A549 (cell line): ENCODE measurements around the gene CCDC183. TPM values are rescaled to one million over a fixed set of nuclear protein-coding genes. Genes with fewer than 3 reads are reported as not detected.
"Not testable (repeated sequence)": the region's sequence is repeated elsewhere in the genome, so short reads cannot be mapped to it uniquely, and the experiment has no call there.

Experiments
- ATAC-seq, 2 experiments: fragments of 200-7000 bp in 1 of 2; fragments of >200 bp in 1 of 2; cut with Nextera tagmentation in 1 of 2; cut with Tn5 transposase in 1 of 2; 3 replicates each; pipeline versions ENCODE4 v1.8.0 to v1.9.1; 2018 to 2020; ENCODE audit warnings: mild to moderate bottlenecking in 1 of 2, moderate library complexity in 1 of 2
- CTCF ChIA-PET: fragments of 300-600 bp; sonication (Branson Sonifier 250); formaldehyde crosslinking; extraction: SDS; loops from one replicate; lab custom pipeline; 2021; ENCODE audit warnings: antibody characterized with exemption, inconsistent platforms; lab: Yijun Ruan, JAX
- POLR2A ChIA-PET: fragments of 350-600 bp; formaldehyde crosslinking; extraction: SDS; loops from one replicate; lab custom pipeline; 2021; ENCODE audit warnings: antibody characterized with exemption, inconsistent platforms; lab: Yijun Ruan, JAX
- DNase-seq, 2 experiments: peaks; one replicate each; pipeline versions ENCODE4 v3.0.0 to v3.0.0-alpha.2; 2011 to 2016; ENCODE audit warnings: low read depth in 1 of 2, low spot score in 1 of 2
- FAIRE-seq: peaks from 2 replicates; lab custom pipeline; 2011; peaks lifted over from hg19 to GRCh38; lab: Jason Lieb, UNC
- H3K27ac ChIP-seq, 2 experiments: fragments of >200 bp; sonication (Bioruptor Twin); formaldehyde crosslinking; 3 replicates each; pipeline ENCODE4 v1.5.1; 2016 to 2017
- H3K4me1 ChIP-seq: fragments of >200 bp; sonication (Bioruptor Twin); formaldehyde crosslinking; 3 replicates; pipeline ENCODE4 v1.6.1; 2016
- H3K4me2 ChIP-seq: fragments of >200 bp; sonication (Bioruptor Twin); formaldehyde crosslinking; 3 replicates; pipeline ENCODE4 v1.6.1; 2016
- H3K4me3 ChIP-seq: fragments of >200 bp; sonication (Bioruptor Twin); formaldehyde crosslinking; 3 replicates; pipeline ENCODE4 v1.5.1; 2016
- H3K9me3 ChIP-seq: fragments of >200 bp; sonication (Bioruptor Twin); formaldehyde crosslinking; 3 replicates; pipeline ENCODE4 v1.6.1; 2016
- EHMT2 ChIP-seq: fragments of 200-600 bp; sonication (generic); IDR thresholded peaks from 2 replicates; pipeline ENCODE4 v1.6.1; 2016; ENCODE audit warnings: antibody characterized with exemption, low read depth, mild to moderate bottlenecking, moderate library complexity
- FOSB ChIP-seq: fragments of 250-450 bp; sonication (Bioruptor Pico); IDR thresholded peaks from 2 replicates; pipeline ENCODE4 v1.5.0; 2020; ENCODE audit warnings: mild to moderate bottlenecking, moderate library complexity
- JUN ChIP-seq, 2 experiments: fragments of >200 bp; sonication (Bioruptor Twin); formaldehyde crosslinking; IDR thresholded peaks; 2 replicates in 1 of 2; 3 replicates in 1 of 2; pipeline ENCODE4 v1.6.1; 2016 to 2017
- MAX ChIP-seq: IDR thresholded peaks from 2 replicates; pipeline ENCODE4 v1.6.1; 2012
- MAZ ChIP-seq: fragments of 150-350 bp; IDR thresholded peaks from 2 replicates; pipeline ENCODE4 v1.6.1; 2014; ENCODE audit warnings: antibody characterized with exemption, low read depth, low read length, borderline replicate concordance
- NPAS2 ChIP-seq: fragments of 250-450 bp; sonication (Bioruptor Pico); IDR thresholded peaks from 2 replicates; pipeline ENCODE4 v1.8.0; 2022; ENCODE audit warnings: mild to moderate bottlenecking, moderate library complexity, borderline replicate concordance
- PBX3 ChIP-seq: IDR thresholded peaks from 2 replicates; pipeline ENCODE4 v1.6.1; 2012
- POLR2AphosphoS2 ChIP-seq: conservative IDR thresholded peaks from 2 replicates; pipeline ENCODE4 v1.6.1; 2012; ENCODE audit warnings: low read length, improper control_type of control experiment, inconsistent platforms
- SREBF2 ChIP-seq: fragments of 450-650 bp; IDR thresholded peaks from 2 replicates; pipeline ENCODE4 v1.6.1; 2014; ENCODE audit warnings: mild to moderate bottlenecking, moderate library complexity
- WGBS: methylation state at CpG from one replicate; pipeline ENCODE4 v1.1.6; 2017; ENCODE audit errors: missing lambda C conversion rate; 5-methylcytosine and 5-hydroxymethylcytosine counted together
- polyA plus RNA-seq, 4 experiments: library from polyadenylated mRNA; depleted of rRNA in 3 of 4; stranded (reverse); fragments of >200 nt; fragmentation: RNase III in 1 of 4; extraction: RNeasy Plus Mini Kit Qiagen cat#74134 plus additional on column Dnase treatment in 1 of 4; gene quantifications; 2 replicates in 3 of 4; 3 replicates in 1 of 4; pipeline ENCODE4 v1.2.3, GENCODE V29; 2011 to 2017

Gene CCDC183
- polyA plus RNA-seq, 2 of the 4 experiments (the other 2 are of a cell fraction), result 0.90 to 1.4 TPM

DNA sequence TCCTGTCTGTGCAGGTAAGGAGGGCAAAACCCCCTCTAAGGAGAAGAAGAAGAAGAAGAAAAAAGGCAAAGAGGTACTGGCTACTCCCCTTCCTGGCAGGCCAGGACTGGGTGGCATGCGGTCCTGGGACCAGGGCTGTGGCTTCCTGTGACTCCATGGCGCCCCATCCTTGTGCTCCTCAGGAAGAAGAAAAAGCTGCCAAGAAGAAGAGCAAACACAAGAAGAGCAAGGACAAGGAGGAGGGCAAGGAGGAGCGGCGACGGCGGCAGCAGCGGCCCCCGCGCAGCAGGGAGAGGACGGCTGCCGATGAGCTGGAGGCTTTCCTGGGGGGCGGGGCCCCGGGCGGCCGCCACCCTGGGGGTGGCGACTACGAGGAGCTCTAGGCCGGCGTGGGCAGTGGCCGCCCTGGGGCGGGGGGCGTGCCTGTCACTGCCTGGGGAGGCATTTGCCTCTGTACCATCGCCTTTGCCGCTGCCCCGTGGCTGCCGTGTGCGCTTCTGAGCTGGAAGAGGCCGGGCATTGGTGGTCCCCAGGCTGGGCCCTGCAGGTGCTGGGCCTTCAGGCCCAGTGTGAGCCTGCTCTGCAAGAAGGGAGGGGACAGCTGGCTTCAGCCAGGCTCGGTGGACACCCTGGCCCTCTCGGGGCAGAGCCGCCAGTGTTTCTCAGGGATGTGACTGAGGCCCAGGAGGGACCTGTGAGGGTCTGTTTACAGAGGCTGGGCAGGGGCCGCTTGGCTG is 44.2 kb downstream of the CCDC183 start:
- no peak overlapping the region for H3K4me3 ChIP-seq
- DNase-seq (no peak), FAIRE-seq (no peak), ATAC-seq (no peak; a peak in 1 of 6 replicates)
- peaks cover 56% of the 10 kb centered on the region for H3K4me1 ChIP-seq
- TF ChIP-seq PBX3 (no peak; the same call in 1 of the 2 replicates), EHMT2 (no peak), SREBF2 (no peak), MAZ (no peak), MAX (0 out of 2 replicates have a peak, but pooled peaks have one; percentile 14), NPAS2 (CRISPR knock-in tag) (no peak)
- no peaks in the 10 kb centered on the region for H3K9me3 ChIP-seq
- 59% methylated on average over 23 of the region's 32 CpGs for whole genome bisulfite sequencing
- peak overlapping the region in 1 of 2 experiments; percentile 90; a peak in 3 of 6 replicates for H3K27ac ChIP-seq
- CTCF ChIA-PET, result interaction anchor here (1.0 to 4.7 kb wide), 10 partner anchors 8 to 195 kb away, joined by 3 to 30 read pairs (median 4); no protein-coding TSS in a partner anchor
- H3K4me2 ChIP-seq, result peak overlapping the region; percentile 77
- POLR2A ChIA-PET, result interaction anchor here (0.6 to 1.0 kb wide), 2 partner anchors 20 to 33 kb away, joined by 3 read pairs; no protein-coding TSS in a partner anchor

DNA sequence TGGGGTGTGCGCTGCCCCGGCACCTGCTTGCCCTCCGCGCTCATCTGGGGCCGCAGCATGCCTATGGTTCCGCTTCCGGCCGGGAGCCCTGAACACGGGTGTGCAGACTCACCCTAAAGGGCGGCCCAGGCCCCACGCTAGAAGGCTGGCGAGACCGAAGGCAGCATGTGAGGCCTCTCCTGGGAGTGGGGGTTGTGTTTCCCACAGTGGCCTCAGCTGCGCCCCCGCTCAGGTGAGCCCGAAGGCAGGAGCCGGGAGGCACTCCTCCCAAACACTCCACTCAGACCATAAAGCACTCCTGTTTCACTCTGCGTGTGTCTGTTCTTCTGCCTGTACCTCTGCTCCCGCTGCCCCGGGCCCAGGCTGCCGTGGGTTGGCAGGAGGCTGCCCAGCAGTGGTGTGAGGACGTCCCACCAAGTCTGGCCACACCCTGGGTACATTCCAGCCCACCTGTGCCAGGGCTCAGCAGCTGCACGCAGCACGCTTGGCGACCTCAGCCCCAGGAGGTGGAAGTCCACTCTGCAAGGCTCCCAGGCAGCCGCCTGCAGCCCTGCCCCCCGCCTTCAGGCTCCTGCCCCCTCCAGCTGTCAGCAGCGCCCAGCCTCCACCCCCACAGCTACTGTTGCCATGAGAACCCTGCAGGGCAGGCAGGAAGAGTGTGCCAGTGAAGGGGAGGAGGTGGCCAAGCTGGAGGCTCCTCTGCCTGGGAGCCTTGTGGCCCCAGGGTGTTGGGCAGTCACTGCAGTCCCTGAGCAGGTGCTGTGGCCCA is 44.9 kb downstream of the CCDC183 start:
- peak overlapping the region; percentile 77 for H3K4me2 ChIP-seq
- CTCF ChIA-PET, result interaction anchor here (0.6 to 4.7 kb wide), 19 partner anchors 9 to 211 kb away, joined by 3 to 72 read pairs (median 11); partner anchors contain the start of genes MAMDC4 and RABL6
- no peaks in the 10 kb centered on the region for H3K9me3 ChIP-seq
- POLR2A ChIA-PET, result interaction anchor here (1.0 to 1.2 kb wide), 2 partner anchors 25 to 34 kb away, joined by 3 to 4 read pairs; partner anchors contain the start of gene EDF1
- FAIRE-seq, result no peak
- TF ChIP-seq FOSB, result no peak
- TF ChIP-seq PBX3, result peak; percentile 18
- peak in 1 of 2 experiments; percentile 42; a peak in 1 of 5 replicates for TF ChIP-seq JUN (IDR thresholded peaks at IDR 0.05)
- no peak for TF ChIP-seq EHMT2
- peak overlapping the region; percentile 69 to 90 for H3K27ac ChIP-seq
- peaks cover 56% of the 10 kb centered on the region for H3K4me1 ChIP-seq
- peak overlapping the region; percentile 17; the same call in 1 of the 3 replicates for H3K4me3 ChIP-seq
- 67% methylated on average over 20 of the region's 28 CpGs for WGBS
- peak; percentile 41 to 46 for ATAC-seq
- peak in 1 of 2 experiments; percentile 75 for DNase-seq

DNA sequence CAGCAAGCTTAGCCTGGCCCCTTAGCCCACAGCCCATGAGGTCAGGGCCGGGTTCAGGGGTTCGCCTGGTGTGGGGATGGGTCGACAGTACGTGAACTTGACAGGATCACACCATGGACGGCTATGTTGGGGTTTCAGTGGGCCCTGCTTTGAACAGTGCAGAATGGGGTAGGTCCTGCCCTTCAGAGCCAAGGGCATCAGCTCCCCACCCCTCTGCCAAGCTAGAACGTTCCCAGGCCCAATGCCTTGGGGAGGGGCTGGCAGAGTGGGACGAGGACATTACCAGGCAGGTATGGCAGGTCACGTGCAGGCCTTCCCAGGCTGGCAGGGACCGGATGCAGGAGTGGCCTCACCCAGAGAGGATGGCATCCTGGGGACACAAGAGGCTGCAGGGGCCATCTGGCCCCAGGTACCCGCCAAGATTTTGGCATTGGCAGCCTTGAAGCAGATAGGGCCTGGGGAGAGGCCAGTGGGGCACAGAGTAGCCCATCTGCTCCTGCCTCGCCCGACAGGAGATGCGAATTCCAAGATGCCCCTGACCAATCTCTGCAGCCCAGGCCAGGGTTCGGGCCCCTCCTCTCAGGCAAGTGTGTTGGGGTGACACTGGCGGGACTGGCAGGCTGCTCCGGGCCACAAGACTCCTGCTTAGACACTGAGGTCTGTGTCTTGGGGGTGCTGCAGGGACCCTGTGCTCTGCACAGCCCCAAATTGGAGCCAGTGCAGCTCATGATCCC is 45.7 kb downstream of the CCDC183 start:
- WGBS, result 31% methylated on average over 13 of the region's 16 CpGs

More for the DNA sequence above, 45.7 kb downstream of the CCDC183 start:
- ATAC-seq (peak; percentile 1 to 13; a peak in 5 of 6 replicates), FAIRE-seq (peak; percentile 13)
- POLR2A ChIA-PET, result interaction anchor here (0.6 to 1.2 kb wide), 4 partner anchors 24 to 157 kb away, joined by 3 to 4 read pairs (median 3); partner anchors contain the start of gene EDF1
- H3K9me3 ChIP-seq, DNase-seq: not testable (repeated sequence)
- Histone ChIP-seq H3K4me3 (peak overlapping the region; percentile 45; the same call in 2 of the 3 replicates), H3K27ac (peak overlapping the region; percentile 69 to 90), H3K4me2 (peak overlapping the region; percentile 77), H3K4me1 (peaks cover 56% of the 10 kb centered on the region)
- peak; percentile 17; the same call in 1 of the 2 replicates for TF ChIP-seq PBX3
- TF ChIP-seq JUN (IDR thresholded peaks at IDR 0.05), result 0 out of 5 replicates have a peak, but pooled peaks of 1 of the 2 experiments have one; percentile 5
- 0 out of 2 replicates have a peak, but pooled peaks have one; percentile 72 for TF ChIP-seq POLR2AphosphoS2
- CTCF ChIA-PET, result interaction anchor here (0.6 to 4.7 kb wide), 33 partner anchors 10 to 211 kb away, joined by 3 to 72 read pairs (median 6); partner anchors contain the start of genes CLIC3, FBXW5, MAMDC4 and RABL6
